Daoy (cell line): ENCODE data around the gene POU2F3. TPM values are rescaled to one million over a fixed set of nuclear protein-coding genes. Genes with fewer than 3 reads are reported as not detected.
A peak's percentile ranks its signal among the peaks of the same experiment; 100 is the strongest.
"Not testable (repeated sequence)": the region's sequence is repeated elsewhere in the genome, so short reads cannot be mapped to it uniquely, and the experiment has no call there.

Source experiments
- DNase-seq: peaks from one replicate; pipeline ENCODE4 v3.0.0-alpha.2; 2015; ENCODE audit warnings: low read depth
- total RNA-seq: library from RNA; depleted of rRNA; stranded (reverse); fragments of >200 nt; shearing (Covaris generic); gene quantifications from 2 replicates; pipeline ENCODE4 v1.2.3, GENCODE V29; 2014

The POU2F3 gene
- total RNA-seq, 1 experiment from 2014 or later: not detected

DNA sequence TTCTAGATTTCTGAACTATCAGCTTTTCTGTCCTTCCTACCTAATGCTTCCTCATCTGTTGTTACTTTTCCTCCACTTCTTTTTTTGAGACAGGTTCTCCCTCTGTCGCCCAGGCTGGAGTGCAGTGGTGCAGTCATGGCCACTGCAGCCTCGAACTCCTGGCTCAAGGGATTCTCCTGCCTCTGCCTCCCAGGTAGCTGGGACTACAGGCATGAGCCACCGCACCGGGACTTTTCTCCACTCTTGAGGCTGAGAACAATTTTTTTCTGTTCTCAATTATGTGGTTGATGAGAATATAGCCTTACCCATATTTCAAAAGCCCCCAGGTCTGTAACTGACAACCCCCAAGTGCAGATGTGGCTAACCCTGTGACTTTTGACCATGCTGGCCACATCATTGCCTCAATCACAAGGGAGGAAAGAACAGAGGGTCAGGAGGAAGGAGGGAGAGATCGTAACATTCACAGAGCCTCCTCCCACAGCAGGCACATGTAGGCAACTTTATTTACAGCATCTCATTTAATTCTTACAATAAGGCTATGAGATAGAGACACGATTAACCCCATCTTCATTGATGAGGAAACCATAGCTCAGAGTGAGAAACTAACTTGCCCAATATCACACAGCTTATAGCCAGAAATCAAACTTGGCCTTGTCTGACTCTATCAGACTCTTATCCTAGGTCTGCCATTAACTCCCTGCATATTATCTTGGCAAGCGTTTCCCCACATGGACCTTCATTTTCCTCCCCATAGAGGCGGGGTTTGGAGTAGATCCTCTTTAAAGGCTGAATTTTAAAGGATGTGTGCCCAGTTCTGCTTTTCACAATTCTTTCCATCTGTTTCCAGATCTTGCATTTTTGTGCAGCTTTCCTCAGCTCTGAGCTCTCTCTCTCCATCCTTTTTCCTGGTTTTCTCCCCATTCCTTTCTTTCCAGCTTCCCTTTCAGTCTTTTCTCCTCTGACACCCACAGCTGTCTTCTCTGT, 9.6 kb downstream of the POU2F3 start:
- no peak for DNase-seq

DNA sequence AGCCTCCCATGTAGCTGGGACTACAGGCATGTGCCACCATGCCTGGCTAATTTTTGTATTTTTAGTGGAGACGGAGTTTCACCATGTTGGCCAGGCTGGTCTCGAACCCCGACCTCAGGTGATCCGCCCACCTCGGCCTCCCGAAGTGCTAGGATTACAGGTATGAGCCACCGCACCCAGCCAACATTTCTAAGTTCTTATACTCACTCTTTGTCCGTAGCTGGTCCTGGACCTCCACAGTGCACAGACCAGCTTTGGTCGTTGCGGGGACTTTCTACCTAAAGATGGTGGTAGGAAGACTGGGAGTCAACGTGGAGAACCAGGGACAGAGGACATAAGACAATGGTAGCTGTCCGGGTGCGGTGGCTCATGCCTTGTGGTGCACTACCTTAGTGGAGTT, 13.4 kb downstream of the POU2F3 start:
- DNase-seq: not testable (repeated sequence)

DNA sequence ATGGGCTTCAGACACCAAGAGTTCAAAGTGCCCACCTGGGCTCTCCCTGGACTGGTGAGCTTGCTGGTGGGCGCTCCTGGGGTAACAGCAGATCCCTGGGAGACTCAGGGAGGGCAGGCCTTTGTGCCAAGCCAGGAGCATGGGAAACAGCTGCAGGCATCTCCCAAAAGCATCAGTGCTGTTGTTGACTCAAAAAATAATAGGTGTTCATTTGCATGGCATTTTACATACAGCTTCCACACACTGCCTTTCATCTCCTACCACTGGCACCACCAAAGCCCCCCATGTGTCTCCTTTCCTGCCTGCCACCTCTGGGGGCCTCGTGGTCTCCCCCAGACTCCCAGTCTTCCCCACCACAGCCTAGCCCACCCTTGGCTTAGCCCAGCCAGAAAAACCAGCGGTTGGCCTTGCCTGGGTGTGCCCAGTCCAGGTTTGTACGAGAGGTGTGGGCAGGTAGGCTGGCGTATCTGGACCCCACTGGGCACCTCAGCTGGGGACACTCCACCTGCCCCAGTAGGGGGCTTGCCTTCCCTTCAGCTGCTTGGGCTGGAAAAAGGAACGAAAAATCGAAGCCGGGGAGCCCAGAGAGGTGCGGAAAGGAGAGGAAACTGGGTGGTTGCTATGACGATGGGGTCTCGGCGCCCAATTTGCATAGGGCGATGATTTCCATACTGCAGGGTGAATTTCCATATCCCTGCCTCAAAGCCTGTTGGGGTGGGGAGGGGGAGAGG, 15.0 kb downstream of the POU2F3 start:
- DNase-seq: no peak

DNA sequence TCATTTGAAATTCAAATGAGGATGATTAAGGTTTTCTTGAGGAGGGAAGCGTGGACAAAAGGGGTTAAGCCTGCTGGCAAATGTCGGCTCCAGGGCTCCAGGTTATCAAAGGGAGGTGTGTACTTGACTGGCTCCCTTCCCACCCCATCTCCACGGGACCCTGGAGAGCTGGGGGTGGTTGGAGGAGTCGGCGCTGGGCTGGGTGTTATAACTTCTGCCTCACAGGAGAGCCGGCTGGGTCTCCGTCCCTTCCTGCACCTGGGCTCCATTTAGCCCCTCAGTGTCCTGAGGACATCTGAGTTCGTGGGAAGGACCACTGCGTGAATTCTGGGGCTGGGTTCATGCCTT, 15.6 kb downstream of the POU2F3 start:
- no peak for DNase-seq

DNA sequence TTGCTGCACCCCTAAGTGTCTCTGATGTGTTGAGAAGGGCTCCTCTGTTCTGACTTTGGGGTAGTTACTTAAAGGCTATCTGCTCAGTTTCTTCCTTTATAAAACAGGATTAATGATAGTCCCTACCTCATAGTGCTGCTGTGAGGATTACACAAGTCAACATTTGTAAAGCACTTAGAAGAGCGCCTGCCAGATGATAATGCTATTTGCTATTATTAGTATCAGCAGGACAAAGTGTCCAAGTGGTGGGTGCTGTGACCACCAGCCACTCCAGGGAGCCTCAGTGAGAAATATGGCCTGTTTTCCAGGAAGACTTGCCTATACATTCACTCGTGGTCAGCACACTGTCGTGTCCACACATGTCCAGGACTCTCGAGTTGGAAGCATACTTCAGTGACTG, 16.2 kb downstream of the POU2F3 start:
- DNase-seq: no peak

DNA sequence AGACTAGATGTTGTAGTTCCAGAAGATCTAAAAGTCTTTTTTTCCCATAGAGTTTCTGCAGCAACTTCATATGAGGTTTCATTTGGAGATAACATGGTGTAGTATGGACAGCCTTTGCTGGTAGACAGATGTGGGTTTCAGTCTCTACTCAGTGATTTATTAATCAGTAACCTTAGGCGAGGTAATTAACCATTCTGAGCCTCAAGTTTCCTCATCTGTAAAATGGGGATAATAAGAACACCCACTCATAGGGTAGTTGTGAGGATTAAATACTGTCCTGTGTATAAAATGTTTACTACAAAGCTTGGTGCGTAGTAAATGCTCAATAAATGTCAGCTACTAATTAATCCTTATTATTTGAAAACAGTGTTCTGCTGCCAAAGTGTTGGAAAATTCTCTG, 16.8 kb downstream of the POU2F3 start:
- DNase-seq: no peak

DNA sequence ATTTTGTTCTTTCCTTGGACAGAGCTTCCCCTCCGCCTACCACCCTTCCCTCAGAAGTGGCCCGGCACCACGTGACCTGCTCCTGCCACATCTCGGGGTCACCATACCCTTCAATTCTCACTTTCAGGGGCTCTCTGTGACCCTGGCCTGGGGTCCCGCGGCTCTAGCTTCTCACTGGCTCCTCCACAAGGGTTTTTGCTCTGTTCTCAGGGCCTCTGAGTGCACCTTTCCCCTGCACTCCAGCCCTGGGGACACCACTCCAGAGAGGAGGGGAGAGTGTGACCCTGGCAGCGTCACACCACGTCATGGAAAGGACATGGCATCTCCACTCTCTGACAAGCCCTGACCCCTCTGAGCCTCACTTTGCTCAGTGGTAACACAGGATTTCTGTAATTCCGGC, 17.4 kb downstream of the POU2F3 start:
- no peak for DNase-seq

DNA sequence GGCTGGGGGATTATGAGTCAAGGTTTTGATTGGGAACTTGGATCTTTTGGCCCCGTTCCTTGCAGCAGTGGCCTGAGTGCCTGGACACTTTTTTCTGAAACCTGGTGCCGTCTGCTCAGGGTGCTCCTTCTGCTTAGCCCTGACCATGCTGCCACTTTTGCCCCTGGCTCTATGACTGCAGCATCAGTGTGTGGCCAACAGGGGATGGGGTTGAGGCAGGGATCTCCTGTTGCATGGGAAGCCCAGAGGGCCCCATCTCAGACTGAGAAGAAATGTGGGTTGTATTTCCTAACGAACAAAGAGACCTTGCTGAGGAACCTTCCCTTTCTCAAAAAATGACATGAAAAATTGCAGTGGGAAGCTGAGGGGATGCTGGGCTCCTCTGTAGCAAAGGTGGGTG, 18.7 kb downstream of the POU2F3 start:
- DNase-seq: no peak

DNA sequence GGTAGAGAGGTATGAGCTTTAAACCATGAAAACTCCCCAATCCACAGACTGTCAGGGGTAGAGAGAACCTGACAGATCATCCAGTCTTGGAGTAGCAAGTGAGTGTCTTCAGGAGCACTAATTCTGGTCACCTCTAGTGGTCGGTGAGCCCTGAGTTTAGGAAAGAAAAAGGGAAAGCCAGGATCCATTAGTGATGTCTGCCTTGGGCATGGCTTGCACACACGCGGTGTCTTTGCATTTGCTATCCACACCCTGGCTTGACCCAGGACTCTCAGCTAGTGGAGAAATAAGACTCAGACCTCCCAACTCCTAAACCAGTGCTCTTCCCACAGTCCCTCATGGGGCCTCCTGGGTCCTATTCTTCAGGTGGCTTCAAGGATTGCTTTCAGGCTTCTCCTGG, 19.3 kb downstream of the POU2F3 start:
- DNase-seq: no peak

DNA sequence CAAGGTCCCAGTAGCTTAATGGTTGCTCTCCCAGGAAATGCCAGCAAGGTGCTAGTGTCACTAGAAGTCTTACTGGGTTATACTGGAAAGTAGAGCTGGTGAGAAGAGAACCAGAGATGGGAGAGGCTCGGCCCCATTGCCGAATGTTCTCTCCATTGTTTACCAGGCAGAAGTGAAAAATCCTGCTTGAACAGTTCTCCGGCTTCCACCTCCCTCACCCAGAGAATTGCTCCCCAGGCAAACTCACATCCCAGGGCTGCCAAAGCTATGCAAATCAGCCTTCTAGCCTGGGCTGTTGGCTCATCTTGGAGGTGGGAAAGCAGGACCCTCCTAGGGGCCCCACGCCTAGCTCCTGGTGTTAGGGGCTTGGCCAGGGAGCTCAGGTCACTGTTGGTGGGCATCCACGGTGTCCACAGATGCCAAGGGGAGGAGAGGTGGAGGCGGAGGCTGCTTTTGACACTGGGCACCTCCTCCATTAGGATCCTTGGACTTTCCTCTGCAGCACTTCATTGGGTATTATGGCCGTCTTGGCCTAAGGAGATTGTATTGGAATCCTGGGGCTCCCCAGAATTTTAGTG, 20.1 kb downstream of the POU2F3 start:
- no peak for DNase-seq

DNA sequence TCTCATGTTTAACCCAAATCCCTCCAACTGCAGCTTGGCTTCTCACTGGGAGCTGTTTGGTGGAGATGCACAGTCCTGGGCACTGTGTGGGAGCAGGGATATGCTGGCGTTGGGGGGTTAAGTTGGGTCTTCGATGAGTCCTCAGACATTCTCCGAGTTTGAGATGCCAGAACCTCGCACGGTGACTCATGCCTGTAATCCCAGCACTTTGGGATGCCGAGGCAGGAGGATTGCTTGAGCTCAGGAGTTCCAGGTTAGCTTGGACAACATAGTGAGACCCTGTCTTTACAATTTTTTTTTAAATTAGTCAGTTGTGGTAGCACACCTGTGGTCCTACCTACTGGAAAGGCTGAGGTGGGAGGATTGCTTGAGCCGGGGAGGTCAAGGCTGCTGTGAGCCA, 20.7 kb downstream of the POU2F3 start:
- no peak for DNase-seq

DNA sequence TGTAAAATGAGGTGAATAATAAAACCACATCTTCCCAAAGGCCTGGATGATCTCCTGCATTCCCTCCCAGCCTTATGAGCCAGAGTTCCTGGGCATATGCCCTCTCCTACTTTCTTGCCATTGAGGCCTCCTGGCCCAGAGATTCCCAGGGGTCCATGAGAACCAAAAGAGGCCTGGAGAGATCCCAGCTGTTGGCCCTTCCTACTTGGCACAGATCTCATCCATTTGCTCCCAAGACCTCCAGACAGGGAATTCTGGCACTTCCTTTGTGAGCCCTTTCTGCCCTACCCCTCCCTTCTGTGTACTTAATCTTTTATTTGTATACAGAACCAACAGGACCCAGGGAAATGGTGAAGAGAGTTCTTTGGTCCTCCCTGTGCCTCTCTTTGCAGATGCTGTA, 21.4 kb downstream of the POU2F3 start:
- DNase-seq: no peak

DNA sequence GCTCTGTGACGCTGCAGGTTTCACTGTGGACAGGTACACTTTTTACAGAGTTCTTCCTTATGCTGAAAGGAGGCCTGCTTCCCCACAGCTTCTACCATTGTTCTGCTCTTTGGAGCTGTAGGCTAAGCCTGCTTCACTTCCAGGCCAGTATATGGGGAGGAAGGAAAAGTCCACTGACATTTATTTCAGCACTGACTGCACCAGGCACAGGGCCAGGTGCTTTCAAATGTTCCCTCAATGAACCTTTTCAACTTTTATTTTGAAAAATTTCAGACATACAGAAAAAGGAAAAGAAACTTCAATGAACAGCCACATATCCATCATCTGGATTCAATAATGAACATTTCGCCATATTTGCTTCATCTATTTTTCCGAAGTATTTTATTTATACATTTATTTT, 22.0 kb downstream of the POU2F3 start:
- no peak for DNase-seq

DNA sequence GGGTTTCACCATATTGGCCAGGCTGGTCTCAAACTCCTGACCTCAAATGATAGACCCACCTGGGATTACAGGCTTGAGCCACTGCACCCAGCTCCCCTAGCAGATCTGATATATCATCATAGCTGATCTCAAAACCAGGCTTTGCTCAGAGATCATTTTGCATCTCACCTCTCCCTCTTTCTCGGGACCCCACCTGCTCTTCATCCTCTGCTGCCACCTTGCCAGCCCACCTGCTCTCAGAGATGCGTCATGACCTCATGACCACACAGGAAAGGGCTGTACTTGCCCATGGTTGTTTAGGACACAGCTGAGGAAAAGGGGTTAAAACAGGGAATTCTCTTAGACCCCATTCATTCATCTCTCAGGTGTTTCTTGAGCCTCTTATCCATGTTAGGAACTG, 27.4 kb downstream of the POU2F3 start:
- DNase-seq: no peak

DNA sequence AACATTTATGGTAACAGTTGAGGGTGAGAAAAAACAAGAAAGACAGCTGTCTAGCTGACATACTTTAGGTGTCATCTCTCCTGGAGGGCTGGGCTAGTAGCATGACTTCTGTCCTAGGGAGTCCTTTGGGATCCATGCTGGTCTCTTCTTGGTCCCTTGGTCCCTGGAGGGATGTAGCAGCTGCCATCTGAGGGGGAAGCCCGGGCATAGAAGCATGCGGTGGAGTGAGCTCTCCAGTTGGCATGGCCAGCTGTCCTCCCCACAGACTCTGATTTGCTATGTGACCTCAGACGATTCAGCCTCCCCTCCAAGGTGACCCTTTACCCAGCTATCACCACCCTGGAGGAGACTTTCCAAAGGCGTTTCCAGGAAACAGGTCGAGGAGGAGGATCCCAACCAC, 28.7 kb downstream of the POU2F3 start:
- no peak for DNase-seq

DNA sequence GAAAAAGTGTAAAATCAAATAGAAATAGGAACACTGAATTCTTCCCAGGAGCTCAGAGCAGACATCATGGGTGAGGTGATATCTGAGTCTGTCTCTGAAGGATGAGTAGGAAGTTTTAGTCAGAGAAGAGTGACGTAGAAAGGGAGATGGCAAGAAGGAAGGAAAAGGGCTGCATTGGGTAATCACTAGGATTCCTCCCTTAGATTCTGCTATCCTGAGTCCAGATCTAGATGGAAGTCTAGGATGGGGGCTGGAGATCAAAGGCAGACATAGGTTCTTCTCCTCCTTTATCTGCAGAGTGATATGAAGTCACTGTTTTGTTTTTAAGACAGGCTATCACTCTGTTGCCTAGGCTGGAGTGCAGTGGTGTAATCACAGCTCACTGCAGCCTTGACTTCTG, 30.4 kb downstream of the POU2F3 start:
- no peak for DNase-seq

DNA sequence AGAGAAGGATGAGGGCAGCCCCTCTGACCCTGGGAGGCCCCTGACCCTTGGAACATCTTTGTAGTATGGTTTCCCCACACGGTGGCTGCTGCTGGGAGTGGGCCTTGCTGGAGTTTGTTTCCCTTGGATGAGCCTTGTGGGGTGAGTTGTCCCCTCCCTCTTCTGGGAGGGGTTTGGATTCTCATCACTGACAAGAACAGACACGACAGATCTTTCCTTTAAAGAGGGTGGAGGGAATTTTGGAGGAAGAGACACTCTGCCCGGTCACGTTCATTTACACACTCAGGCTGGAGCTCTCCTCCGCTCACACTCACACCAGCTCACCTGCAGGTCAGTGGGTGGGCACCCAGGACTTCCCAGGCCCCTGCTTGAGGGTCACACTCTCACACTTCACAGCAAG, 31.7 kb downstream of the POU2F3 start:
- no peak for DNase-seq

DNA sequence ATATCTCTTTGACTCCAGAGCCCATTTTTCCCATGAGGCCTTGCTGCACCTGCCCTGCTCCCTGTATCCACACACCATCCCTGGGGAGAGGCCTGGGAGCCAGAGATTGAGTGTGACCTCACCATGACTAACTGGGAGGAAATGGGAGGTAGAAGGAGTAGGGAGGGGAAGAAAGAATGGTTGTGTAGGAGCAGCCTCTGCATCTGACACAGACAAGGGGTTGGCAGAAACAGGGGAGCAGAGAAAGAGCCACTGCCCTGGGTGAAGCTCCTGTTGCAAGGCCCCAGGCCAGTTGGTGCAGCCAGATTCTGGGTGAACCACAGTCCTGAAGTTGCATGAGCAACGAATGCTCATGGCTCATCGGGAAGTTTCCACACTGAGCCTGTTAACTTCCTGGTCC, 32.4 kb downstream of the POU2F3 start:
- peak; percentile 85 for DNase-seq

DNA sequence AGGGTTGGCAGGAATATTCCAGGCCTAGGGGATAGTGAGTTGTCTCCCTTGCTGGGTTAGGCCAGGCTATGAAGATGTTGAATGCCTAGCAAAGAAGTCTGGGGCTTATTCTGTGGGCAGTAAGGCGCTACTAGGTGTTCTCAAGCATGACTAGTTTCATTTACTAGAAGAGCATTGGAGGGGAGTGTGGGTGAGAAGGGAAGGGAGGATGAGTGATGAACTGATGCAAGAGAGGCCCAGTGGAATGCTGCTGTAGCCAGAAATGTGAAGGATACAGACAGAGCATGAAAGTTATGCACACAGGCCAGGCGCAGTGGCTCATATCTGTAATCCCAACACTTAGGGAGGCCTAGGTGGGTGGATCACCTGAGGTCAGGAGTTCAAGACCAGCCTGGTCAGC, 33.5 kb downstream of the POU2F3 start:
- DNase-seq: no peak

DNA sequence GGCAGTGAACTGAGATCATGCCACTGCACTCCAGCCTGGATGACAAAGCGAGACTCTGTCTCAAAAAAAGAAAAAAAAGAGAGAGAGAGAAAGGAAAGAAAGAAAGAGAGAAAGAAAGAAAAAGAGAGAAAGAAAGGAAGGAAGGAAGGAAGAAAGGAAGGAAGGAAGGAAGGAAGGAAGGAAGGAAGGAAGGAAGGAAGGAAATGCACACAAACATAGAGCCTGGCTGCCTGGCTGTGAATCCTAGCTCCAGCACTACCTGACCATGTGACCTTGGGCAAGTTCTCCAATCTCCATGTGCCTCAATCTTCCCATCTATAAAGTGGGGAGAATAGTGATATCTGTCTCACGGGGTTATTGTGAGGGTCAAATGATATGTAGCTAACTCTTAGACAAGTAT, 34.0 kb downstream of the POU2F3 start:
- DNase-seq: not testable (repeated sequence)

DNA sequence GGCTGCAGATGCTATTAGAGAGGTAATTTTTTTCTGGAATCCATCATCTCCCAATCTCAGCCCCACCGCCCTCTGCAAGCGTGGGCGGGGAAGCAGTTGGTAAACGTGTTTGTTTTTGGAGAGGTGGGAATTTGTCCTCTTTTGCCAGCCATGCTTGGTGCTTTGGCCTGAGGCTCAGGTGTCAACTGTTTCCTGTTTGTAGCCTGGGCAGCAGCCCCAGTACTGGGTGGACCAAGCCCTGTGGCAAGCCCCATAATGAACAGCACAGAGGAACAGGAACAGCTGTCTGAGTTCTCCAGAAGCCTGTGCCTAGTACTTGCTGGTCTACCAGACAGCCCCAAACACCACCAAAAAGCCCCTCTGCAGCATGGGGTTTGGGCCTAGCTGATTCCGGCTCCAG, 39.6 kb downstream of the POU2F3 start:
- DNase-seq: no peak

DNA sequence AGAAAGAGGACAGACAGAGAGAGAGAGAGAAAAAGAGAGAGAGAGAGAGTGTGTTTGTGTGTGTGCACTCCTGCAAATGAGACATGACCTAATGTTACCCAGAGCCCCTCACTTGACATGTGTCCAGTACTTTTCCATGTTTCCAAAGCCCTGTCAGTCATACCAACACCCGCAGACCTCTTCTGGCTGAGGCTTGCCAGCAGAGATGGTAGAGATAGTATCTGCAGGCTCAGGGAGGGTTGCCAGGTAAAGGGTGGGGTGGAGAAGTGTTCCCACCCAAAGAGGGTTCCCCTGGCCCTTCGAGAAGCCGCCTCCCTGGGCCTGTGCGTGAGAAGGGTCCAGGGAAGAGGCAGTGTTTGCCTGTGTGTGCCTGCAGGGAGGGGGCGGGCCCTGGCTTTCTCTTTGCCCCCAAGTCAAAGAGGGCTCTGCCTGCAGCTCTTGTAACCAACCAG, 40.7 kb downstream of the POU2F3 start:
- DNase-seq: no peak
